H1 (cell line): ENCODE measurements around the gene CTH. TPM values are rescaled to one million over a fixed set of nuclear protein-coding genes. Genes with fewer than 3 reads are reported as not detected.

Experiments
- CTCF ChIA-PET: fragments of 300-600 bp; sonication (Branson Sonifier 250); formaldehyde crosslinking; loops from one replicate; lab custom pipeline; 2021; ENCODE audit not compliant: partially characterized antibody; lab: Charles Lee
- POLR2A ChIA-PET: fragments of 300-600 bp; sonication (Branson Sonifier 250); formaldehyde crosslinking; loops from one replicate; lab custom pipeline; 2021; ENCODE audit warnings: inconsistent platforms; ENCODE audit not compliant: partially characterized antibody; lab: Charles Lee
- DNase-seq, 2 experiments: peaks; one replicate each; pipeline versions ENCODE4 v3.0.0 to v3.0.0-alpha.2; 2010 to 2022; ENCODE audit warnings: low spot score in 2 of 2, low read depth in 1 of 2, mixed read lengths in 1 of 2
- FAIRE-seq: peaks from 2 replicates; lab custom pipeline; 2011; peaks lifted over from hg19 to GRCh38; lab: Jason Lieb, UNC
- H2AFZ ChIP-seq: 2 replicates; pipeline ENCODE4 v1.8.1; 2012; ENCODE audit warnings: low read length, inconsistent platforms
- H2AK5ac ChIP-seq: 2 replicates; pipeline ENCODE4 v1.6.1; 2013; ENCODE audit warnings: low read depth, low read length
- H2BK120ac ChIP-seq: replicated peaks from 2 replicates; pipeline ENCODE3; 2013; ENCODE audit warnings: low read depth, low read length, inconsistent platforms
- H2BK12ac ChIP-seq: 2 replicates; pipeline ENCODE4 v1.6.1; 2013; ENCODE audit warnings: low read depth, low read length
- H2BK15ac ChIP-seq: 2 replicates; pipeline ENCODE4 v1.6.1; 2013; ENCODE audit warnings: low read length
- H2BK20ac ChIP-seq: 2 replicates; pipeline ENCODE4 v1.6.1; 2013; ENCODE audit warnings: low read length
- H2BK5ac ChIP-seq: 2 replicates; pipeline ENCODE4 v1.6.1; 2013; ENCODE audit warnings: low read depth, low read length
- H3K14ac ChIP-seq: 2 replicates; pipeline ENCODE4 v1.6.1; 2013; ENCODE audit warnings: inconsistent platforms; ENCODE audit not compliant: insufficient read length
- H3K18ac ChIP-seq: 2 replicates; pipeline ENCODE4 v1.6.1; 2013; ENCODE audit warnings: low read length; ENCODE audit errors: extremely low read depth
- H3K23ac ChIP-seq: 2 replicates; pipeline ENCODE4 v1.6.1; 2013; ENCODE audit warnings: inconsistent platforms; ENCODE audit not compliant: insufficient read length
- H3K23me2 ChIP-seq: 2 replicates; pipeline ENCODE4 v1.6.1; 2013; ENCODE audit warnings: low read depth, low read length
- H3K27ac ChIP-seq: 2 replicates; pipeline ENCODE4 v1.6.1; 2011; ENCODE audit warnings: low read depth, low read length, inconsistent platforms
- H3K27me3 ChIP-seq, 4 experiments: replicated peaks in 1 of 4; 1 replicate in 1 of 4; 2 replicates in 3 of 4; pipeline versions ENCODE4 v1.6.1 to v1.8.1; 2011 to 2013; ENCODE audit warnings: low read length in 3 of 4, mild to moderate bottlenecking in 3 of 4, inconsistent platforms in 2 of 4, mixed read lengths in 2 of 4, moderate library complexity in 1 of 4; ENCODE audit not compliant: control insufficient read depth in 3 of 4, insufficient read depth in 3 of 4; ENCODE audit errors: extremely low read depth in 1 of 4
- H3K36me3 ChIP-seq, 4 experiments: 2 replicates each; pipeline versions ENCODE4 v1.6.1 to v1.8.1; 2011 to 2013; ENCODE audit warnings: mild to moderate bottlenecking in 4 of 4, low read length in 3 of 4, moderate library complexity in 2 of 4, control low read depth in 1 of 4, inconsistent platforms in 1 of 4; ENCODE audit not compliant: insufficient read depth in 4 of 4, control insufficient read depth in 2 of 4
- H3K4ac ChIP-seq: replicated peaks from 2 replicates; pipeline ENCODE3; 2013; ENCODE audit warnings: low read length, low read depth, mixed read lengths, inconsistent platforms; ENCODE audit not compliant: insufficient read length
- H3K4me1 ChIP-seq, 4 experiments: replicated peaks in 1 of 4; 1 replicate in 1 of 4; 2 replicates in 3 of 4; pipeline versions ENCODE4 v1.6.1 to v1.8.1; 2011 to 2013; ENCODE audit warnings: low read length in 3 of 4, inconsistent platforms in 2 of 4, mixed read lengths in 1 of 4; ENCODE audit not compliant: insufficient read depth in 4 of 4, control insufficient read depth in 3 of 4
- H3K4me2 ChIP-seq, 2 experiments: 2 replicates each; pipeline versions ENCODE4 v1.6.1 to v1.8.1; 2011 to 2013; ENCODE audit warnings: low read depth in 2 of 2, low read length in 2 of 2, control low read depth in 1 of 2, inconsistent platforms in 1 of 2, mild to moderate bottlenecking in 1 of 2; ENCODE audit not compliant: insufficient read depth in 1 of 2
- H3K4me3 ChIP-seq, 4 experiments: fragments of 200-600, 300-600 bp in 1 of 4; sonication (generic), shearing (Covaris generic), sonication (Bioruptor Twin) in 1 of 4; 2 replicates each; pipeline versions ENCODE4 v1.5.1 to v1.8.1; 2011 to 2016; ENCODE audit warnings: low read length in 4 of 4, low read depth in 3 of 4, control low read depth in 2 of 4, inconsistent platforms in 2 of 4, mild to moderate bottlenecking in 2 of 4, mixed read lengths in 1 of 4, moderate library complexity in 1 of 4; ENCODE audit not compliant: insufficient read depth in 2 of 4; ENCODE audit errors: extremely low read depth in 1 of 4
- H3K56ac ChIP-seq: replicated peaks from 2 replicates; pipeline ENCODE3; 2013; ENCODE audit warnings: low read depth, mild to moderate bottlenecking, mixed read lengths, low read length, inconsistent platforms; ENCODE audit not compliant: insufficient read length
- H3K79me1 ChIP-seq: 2 replicates; pipeline ENCODE4 v1.6.1; 2013; ENCODE audit warnings: low read depth, low read length, control low read depth
- H3K79me2 ChIP-seq, 2 experiments: 2 replicates each; pipeline versions ENCODE4 v1.6.1 to v1.8.1; 2012 to 2013; ENCODE audit warnings: low read length in 2 of 2, mild to moderate bottlenecking in 2 of 2, inconsistent platforms in 1 of 2; ENCODE audit not compliant: insufficient read depth in 2 of 2, control insufficient read depth in 1 of 2
- H3K9ac ChIP-seq, 4 experiments: replicated peaks in 1 of 4; 1 replicate in 1 of 4; 2 replicates in 3 of 4; pipeline versions ENCODE4 v1.6.1 to v1.8.1; 2011 to 2013; ENCODE audit warnings: low read depth in 3 of 4, low read length in 3 of 4, control low read depth in 2 of 4, mild to moderate bottlenecking in 2 of 4, moderate library complexity in 2 of 4, inconsistent platforms in 1 of 4; ENCODE audit errors: extremely low read depth in 1 of 4
- H3K9me3 ChIP-seq, 2 experiments: 2 replicates each; pipeline versions ENCODE4 v1.6.1 to v1.8.1; 2012 to 2013; ENCODE audit warnings: mild to moderate bottlenecking in 2 of 2, moderate library complexity in 2 of 2, control low read depth in 1 of 2, inconsistent platforms in 1 of 2, low read depth in 1 of 2, low read length in 1 of 2, mixed read lengths in 1 of 2; ENCODE audit not compliant: insufficient read depth in 2 of 2
- H4K20me1 ChIP-seq, 2 experiments: replicated peaks in 1 of 2; 2 replicates each; pipeline versions ENCODE3 to v1.8.1; 2011 to 2013; ENCODE audit warnings: inconsistent platforms in 2 of 2, low read length in 2 of 2, mild to moderate bottlenecking in 1 of 2; ENCODE audit not compliant: insufficient read depth in 2 of 2, control insufficient read depth in 1 of 2
- H4K5ac ChIP-seq: 2 replicates; pipeline ENCODE4 v1.6.1; 2013; ENCODE audit warnings: low read length, low read depth, mixed read lengths, inconsistent platforms; ENCODE audit not compliant: insufficient read length
- H4K8ac ChIP-seq: 2 replicates; pipeline ENCODE4 v1.8.0; 2013; ENCODE audit warnings: mild to moderate bottlenecking, moderate library complexity, low read length, inconsistent platforms; ENCODE audit not compliant: insufficient read depth; ENCODE audit errors: extremely low read depth
- H4K91ac ChIP-seq: replicated peaks from 2 replicates; pipeline ENCODE3; 2013; ENCODE audit warnings: low read length, mixed read lengths, inconsistent platforms; ENCODE audit not compliant: insufficient read length
- CTCF ChIP-seq, 3 experiments: IDR thresholded peaks; 1 replicate in 2 of 3; 2 replicates in 1 of 3; pipeline versions ENCODE4 v1.5.1 to v1.6.1; 2011; ENCODE audit warnings: low read length in 3 of 3, mild to moderate bottlenecking in 3 of 3, inconsistent platforms in 2 of 3, low read depth in 1 of 3, moderate library complexity in 1 of 3; ENCODE audit not compliant: insufficient read depth in 1 of 3; ENCODE audit errors: control extremely low read depth in 1 of 3
- GABPA ChIP-seq: IDR thresholded peaks from 2 replicates; pipeline ENCODE4 v1.6.1; 2011; ENCODE audit warnings: mild to moderate bottlenecking, low read length, moderate library complexity, borderline replicate concordance; ENCODE audit not compliant: insufficient read depth
- TCF12 ChIP-seq: IDR thresholded peaks from 2 replicates; pipeline ENCODE4 v1.6.1; 2011; ENCODE audit warnings: low read depth, mild to moderate bottlenecking, low read length
- WGBS, 2 experiments: shearing (Covaris generic) in 1 of 2; methylation state at CpG; one replicate each; pipeline versions ENCODE4 v1.1.6 to v1.1.7; 2013 to 2015; ENCODE audit warnings: low lambda C conversion rate in 2 of 2, mixed read lengths in 2 of 2, inconsistent platforms in 1 of 2, low coverage in 1 of 2, missing lambda C conversion rate in 1 of 2; ENCODE audit not compliant: insufficient replicate concordance in 2 of 2, insufficient coverage in 1 of 2, insufficient read length in 1 of 2; ENCODE audit errors: extremely low coverage in 1 of 2, missing lambda C conversion rate in 1 of 2; 5-methylcytosine and 5-hydroxymethylcytosine counted together
- polyA plus RNA-seq, 7 experiments: library from polyadenylated mRNA; depleted of rRNA in 3 of 7; stranded (reverse) in 5 of 7; unstranded in 2 of 7; fragments of >200 nt in 5 of 7; fragments of 200-250 nt in 2 of 7; gene quantifications; 1 replicate in 5 of 7; 2 replicates in 1 of 7; 4 replicates in 1 of 7; pipeline versions ENCODE4 v1.2.1 to v1.2.3, GENCODE V29; 2011 to 2013; ENCODE audit warnings: missing spikeins in 2 of 7, mixed read lengths in 2 of 7
- total RNA-seq: library from RNA; stranded (reverse); fragmentation: NEBNext Ultra II Directional; extraction: Animal tissue kit (Norgen Biotek cat#: 25700); gene quantifications from 2 replicates; pipeline ENCODE4 v1.2.1, GENCODE V29; 2021

CTH gene
- total and polyA plus RNA-seq, 2 of the 8 experiments (the other 6 are each of a cell fraction or from before 2014, with no cell fraction given), result 31.7 to 33.2 TPM

DNA sequence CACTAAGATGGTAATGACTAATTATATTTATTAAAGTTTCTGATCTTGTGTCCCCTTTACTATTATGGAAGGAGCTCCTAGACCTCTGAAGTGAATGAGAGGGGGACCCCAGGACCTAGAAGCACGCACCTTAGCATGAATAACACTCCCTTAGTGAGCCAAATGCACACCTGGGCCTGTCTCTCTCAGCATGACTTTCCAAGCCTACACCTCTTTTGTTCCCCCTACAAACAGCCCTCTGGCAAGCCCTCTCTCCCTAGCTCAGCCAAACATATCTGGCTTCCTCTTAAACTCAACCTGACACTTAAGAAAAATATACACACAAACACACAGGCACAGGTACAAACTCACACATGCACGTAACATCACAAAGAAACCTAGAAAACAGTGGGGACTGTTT lies 7.3 kb upstream of the CTH start:
- Histone ChIP-seq H3K18ac (no peak overlapping the region), H3K4me2 (no peak overlapping the region; a peak in 1 of 4 replicates), H3K9me3 (no peaks in the 10 kb centered on the region), H2AFZ (peak overlapping the region; percentile 87), H3K4me3 (no peak overlapping the region), H2BK120ac (no peak overlapping the region), H3K36me3 (no peaks in the 10 kb centered on the region), H3K23me2 (no peaks in the 10 kb centered on the region), H4K20me1 (no peaks in the 10 kb centered on the region), H3K27ac (no peak overlapping the region), H3K14ac (no peak overlapping the region), H4K5ac (peak overlapping the region; percentile 36), H3K4ac (no peak overlapping the region), H2BK5ac (no peak overlapping the region), H3K23ac (no peak overlapping the region), H2AK5ac (no peak overlapping the region), H3K79me2 (no peaks in the 10 kb centered on the region), H2BK20ac (no peak overlapping the region), H2BK15ac (no peak overlapping the region), H3K27me3 (no peaks in the 10 kb centered on the region), H2BK12ac (no peak overlapping the region), H3K9ac (no peak overlapping the region; a peak in 1 of 7 replicates), H3K79me1 (no peaks in the 10 kb centered on the region), H4K8ac (no peak overlapping the region), H4K91ac (no peak overlapping the region), H3K56ac (no peak overlapping the region), H3K4me1 (peaks cover 0 to 3% (median 0%) of the 10 kb centered on the region in 4 experiments; a peak in 1 of 7 replicates)
- FAIRE-seq (no peak), DNase-seq (no peak)
- ChIA-PET POLR2A (interaction anchor here (1.4 to 1.6 kb wide), 2 partner anchors 10 to 49 kb away, joined by 5 to 6 read pairs; partner anchors contain the start of gene ANKRD13C), CTCF (no interaction called here)
- 0 out of 2 replicates have a peak, but pooled peaks have one; percentile 17 for TF ChIP-seq TCF12
- no peak for TF ChIP-seq GABPA
- TF ChIP-seq CTCF (IDR thresholded peaks at IDR 0.05; ENCODE audit: control extremely low read depth in 1 of 3, insufficient read depth in 1 of 3, low read depth in 1 of 3, low read length in 3 of 3), result no peak
- 84% methylated on average over 2 of the region's 2 CpGs; no CpG with 5 or more reads in 1 of the 2 experiments for WGBS, 2 experiments
